K562 (cell line): ENCODE data around the gene RBBP4. TPM values are rescaled to one million over a fixed set of nuclear protein-coding genes. Genes with fewer than 3 reads are reported as not detected.

ENCODE experiments used
- ARID1B ChIP-seq: fragments of 450-650 bp; IDR thresholded peaks from 2 replicates; pipeline ENCODE4 v1.6.1; 2016; ENCODE audit warnings: antibody characterized with exemption, mild to moderate bottlenecking, inconsistent platforms
- CAMTA2 ChIP-seq: fragments of 250-450 bp; sonication (Bioruptor Pico); conservative IDR thresholded peaks from 2 replicates; pipeline ENCODE4 v1.5.1; 2022
- E2F6 ChIP-seq, 2 experiments: IDR thresholded peaks; 2 replicates each; pipeline ENCODE4 v1.6.1; 2011; ENCODE audit warnings: borderline replicate concordance in 1 of 2, control low read depth in 1 of 2, low read depth in 1 of 2, low read length in 1 of 2, mild to moderate bottlenecking in 1 of 2, mixed read lengths in 1 of 2, moderate library complexity in 1 of 2; ENCODE audit not compliant: insufficient read depth in 1 of 2, insufficient read length in 1 of 2, poor library complexity in 1 of 2, severe bottlenecking in 1 of 2; ENCODE audit errors: extremely low read depth in 1 of 2
- HINFP ChIP-seq: fragments of 450-650 bp; conservative IDR thresholded peaks from 2 replicates; pipeline ENCODE4 v1.6.1; 2016; ENCODE audit warnings: missing genetic modification characterization, low read depth, mild to moderate bottlenecking, control low read depth, missing compliant biosample characterization
- HNRNPL ChIP-seq: fragments of 200-400 bp; formaldehyde crosslinking; IDR thresholded peaks from 2 replicates; pipeline ENCODE4 v1.6.1; 2017; ENCODE audit warnings: low read depth, mild to moderate bottlenecking, low read length
- NR0B1 ChIP-seq: fragments of 450-650 bp; IDR thresholded peaks from one replicate; pipeline ENCODE4 v1.6.1; 2018; ENCODE audit warnings: mild to moderate bottlenecking, moderate library complexity; ENCODE audit not compliant: partially characterized antibody
- PPARD ChIP-seq: fragments of 250-450 bp; sonication (Bioruptor Pico); IDR thresholded peaks from 2 replicates; pipeline ENCODE4 v1.8.0; 2022; ENCODE audit warnings: inconsistent platforms, mild to moderate bottlenecking, moderate library complexity
- RBBP5 ChIP-seq: fragments of 200-600 bp; sonication (generic); IDR thresholded peaks from 2 replicates; pipeline ENCODE4 v1.6.1; 2012; ENCODE audit warnings: borderline replicate concordance, mild to moderate bottlenecking, low read length, control low read depth, inconsistent platforms; ENCODE audit not compliant: insufficient read depth, poor library complexity, severe bottlenecking
- TAF9B ChIP-seq: fragments of 450-650 bp; IDR thresholded peaks from 2 replicates; pipeline ENCODE4 v1.6.1; 2018; ENCODE audit warnings: mild to moderate bottlenecking; ENCODE audit not compliant: partially characterized antibody
- TAL1 ChIP-seq: fragments of 450-650 bp; IDR thresholded peaks from 2 replicates; pipeline ENCODE4 v1.6.1; 2016; ENCODE audit warnings: mild to moderate bottlenecking
- TFAM ChIP-seq: fragments of 250-450 bp; sonication (Bioruptor Pico); conservative IDR thresholded peaks from 2 replicates; pipeline ENCODE4 v1.5.0; 2021; ENCODE audit warnings: mild to moderate bottlenecking, moderate library complexity
- THAP7 ChIP-seq: fragments of 250-450 bp; sonication (Bioruptor Pico); IDR thresholded peaks from 2 replicates; pipeline ENCODE4 v1.5.0; 2021
- TRIM25 ChIP-seq: fragments of 450-650 bp; IDR thresholded peaks from 2 replicates; pipeline ENCODE4 v1.7.0; 2016; ENCODE audit warnings: borderline replicate concordance
- ZBTB8A ChIP-seq: fragments of 450-650 bp; IDR thresholded peaks from 2 replicates; pipeline ENCODE4 v1.6.1; 2018; ENCODE audit warnings: mild to moderate bottlenecking, moderate library complexity; ENCODE audit not compliant: partially characterized antibody
- ZC3H8 ChIP-seq: fragments of 450-650 bp; IDR thresholded peaks from 2 replicates; pipeline ENCODE4 v1.6.1; 2017
- ZNF589 ChIP-seq: fragments of 200-800 bp; sonication (Bioruptor generic); IDR thresholded peaks from 2 replicates; pipeline ENCODE4 v1.6.1; 2016; ENCODE audit warnings: low read depth, missing genetic modification characterization, missing compliant biosample characterization
- ZNF639 ChIP-seq, 2 experiments: fragments of 200-800 bp in 1 of 2; sonication (Bioruptor generic) in 1 of 2; sonication (generic) in 1 of 2; formaldehyde crosslinking in 1 of 2; IDR thresholded peaks in 1 of 2; conservative IDR thresholded peaks in 1 of 2; 2 replicates each; pipeline versions ENCODE4 v1.5.0 to v1.6.1; 2016 to 2020; ENCODE audit warnings: missing compliant biosample characterization in 1 of 2, missing genetic modification characterization in 1 of 2, missing genetic modification reagents in 1 of 2
- ZNF707 ChIP-seq: fragments of 250-450 bp; sonication (Bioruptor Pico); conservative IDR thresholded peaks from 2 replicates; pipeline ENCODE4 v1.8.0; 2022; ENCODE audit warnings: inconsistent platforms, mild to moderate bottlenecking, moderate library complexity
- polyA plus RNA-seq, 8 experiments: library from polyadenylated mRNA; depleted of rRNA in 4 of 8; stranded (reverse) in 5 of 8; unstranded in 3 of 8; fragments of >200 nt; fragmentation: Nextera tagmentation in 2 of 8; fragmentation: Illumina TruSeq in 1 of 8; extraction: Ambion mirVana in 2 of 8; extraction: Trizol in 1 of 8; gene quantifications; 2 replicates each; pipeline versions ENCODE4 v1.2.1 to v1.2.3, GENCODE V29; 2011 to 2014; ENCODE audit warnings: inconsistent platforms in 1 of 8, missing spikeins in 1 of 8
- total RNA-seq, 7 experiments: library from RNA; depleted of rRNA in 6 of 7; stranded (reverse); fragments of >200 nt in 6 of 7; fragmentation: Illumina TruSeq in 2 of 7; extraction: Trizol in 2 of 7; gene quantifications; 2 replicates each; pipeline versions ENCODE4 v1.2.1 to v1.2.3, GENCODE V29; 2011 to 2021; ENCODE audit warnings: low replicate concordance in 1 of 7

Gene RBBP4
- total and polyA plus RNA-seq, 9 of the 15 experiments (the other 6 are each of a cell fraction or from before 2014, with no cell fraction given), result 185 to 409 (median 259) TPM

- TF ChIP-seq NR0B1 (no peak), ZNF589 (CRISPR knock-in tag) (peak; percentile 100), TRIM25 (no peak), ZBTB8A (no peak), HNRNPL (0 out of 2 replicates have a peak, but pooled peaks have one; percentile 58), ZNF707 (CRISPR knock-in tag) (peak; percentile 90), ZC3H8 (no peak), TFAM (CRISPR knock-in tag) (no peak), TAF9B (peak; percentile 62), THAP7 (CRISPR knock-in tag) (no peak; the same call in 1 of the 2 replicates), ARID1B (no peak), CAMTA2 (CRISPR knock-in tag) (no peak), E2F6 (IDR thresholded peaks at IDR 0.05; ENCODE audit: borderline replicate concordance in 1 of 2, extremely low read depth in 1 of 2, insufficient read depth in 1 of 2, insufficient read length in 1 of 2, low read depth in 1 of 2, low read length in 1 of 2, poor library complexity in 1 of 2, severe bottlenecking in 1 of 2) (peak; percentile 98 to 99), ZNF639 (CRISPR knock-in tag; conservative IDR thresholded peaks at IDR 0.05 in 1 of 2, IDR thresholded peaks at IDR 0.05 in 1 of 2) (peak in 1 of 2 experiments; percentile 99; a peak in 2 of 4 replicates), HINFP (peak; percentile 94), RBBP5 (peak; percentile 90), PPARD (CRISPR knock-in tag) (0 out of 2 replicates have a peak, but pooled peaks have one; percentile 67), TAL1 (no peak)
Observed at GRCh38 chr1:32650752-32651460, at the start of gene RBBP4 (continued).
